GM21576 (cell line): ENCODE data around the gene FOXN4.

Experiments
- ATAC-seq: cut with Tn5 transposase; IDR thresholded peaks from one replicate; pipeline ENCODE4 v1.9.1; 2021; ENCODE audit warnings: mild to moderate bottlenecking, moderate library complexity; ENCODE audit not compliant: unreplicated experiment

Gene FOXN4

GRCh38 chr12:109307051-109307450 lies 2.0 kb downstream of the FOXN4 start:
- no peak for ATAC-seq

GRCh38 chr12:109305547-109305946 lies 3.5 kb downstream of the FOXN4 start:
- no peak for ATAC-seq

- no peak for ATAC-seq
Observed at GRCh38 chr12:109304485-109304884, 4.6 kb downstream of the FOXN4 start.

- ATAC-seq, result no peak
Observed at GRCh38 chr12:109302770-109303169, 6.3 kb downstream of the FOXN4 start.

- no peak for ATAC-seq
Observed at GRCh38 chr12:109302358-109302757, 6.7 kb downstream of the FOXN4 start.

GRCh38 chr12:109301643-109302168 lies 7.4 kb downstream of the FOXN4 start:
- no peak for ATAC-seq

- no peak for ATAC-seq
Observed at GRCh38 chr12:109299849-109300248, 9.2 kb downstream of the FOXN4 start.

- ATAC-seq, result no peak
Observed at GRCh38 chr12:109296431-109296830, 12.7 kb downstream of the FOXN4 start.

GRCh38 chr12:109295764-109296425 lies 13.2 kb downstream of the FOXN4 start:
- no peak for ATAC-seq

GRCh38 chr12:109294286-109294796 lies 14.7 kb downstream of the FOXN4 start:
- ATAC-seq, result no peak

GRCh38 chr12:109293106-109293505 lies 16.0 kb downstream of the FOXN4 start:
- no peak for ATAC-seq

GRCh38 chr12:109292342-109292711 lies 16.8 kb downstream of the FOXN4 start:
- ATAC-seq, result no peak

GRCh38 chr12:109291521-109292341 lies 17.4 kb downstream of the FOXN4 start:
- no peak for ATAC-seq

GRCh38 chr12:109291117-109291516 lies 18.0 kb downstream of the FOXN4 start:
- ATAC-seq, result no peak

- no peak for ATAC-seq
Observed at GRCh38 chr12:109290061-109290460, 19.0 kb downstream of the FOXN4 start.

GRCh38 chr12:109289551-109289950 lies 19.5 kb downstream of the FOXN4 start:
- ATAC-seq, result no peak

- ATAC-seq, result no peak
Observed at GRCh38 chr12:109289004-109289403, 20.1 kb downstream of the FOXN4 start.

GRCh38 chr12:109288571-109288970 lies 20.5 kb downstream of the FOXN4 start:
- ATAC-seq, result no peak

- ATAC-seq, result no peak
Observed at GRCh38 chr12:109287811-109288469, 21.1 kb downstream of the FOXN4 start.

GRCh38 chr12:109287181-109287580 lies 21.9 kb downstream of the FOXN4 start:
- no peak for ATAC-seq

GRCh38 chr12:109286652-109287051 lies 22.4 kb downstream of the FOXN4 start:
- ATAC-seq, result no peak
